Stimulated activated CD4-positive, alpha-beta T cell treated with anti-CD3 and anti-CD28 coated beads, TNF-alpha, amount 100 ng/mL, for 1 hour (primary cell): Measurements from ENCODE around the gene B3GALT2.
"Not testable (repeated sequence)": the region's sequence is repeated elsewhere in the genome, so short reads cannot be mapped to it uniquely, and the experiment has no call there.

Experiments
- DNase-seq, 3 donors: peaks; one replicate each; pipeline ENCODE4 v3.0.0-alpha.2; 2020; ENCODE audit warnings: low read depth in 3 of 3, low spot score in 1 of 3

B3GALT2 gene

GRCh38 chr1:193185901-193186731, at the start of gene B3GALT2:
TSS of gene B3GALT2 (minus strand) at chr1:193186613. CDS start at chr1:193181562, 5,051 bp downstream.
- no peak for DNase-seq

GRCh38 chr1:193234530-193234929, 48.1 kb upstream of the B3GALT2 start:
- DNase-seq = no peak

- not testable (repeated sequence) for DNase-seq
Measured at GRCh38 chr1:193231146-193231545, 44.7 kb upstream of the B3GALT2 start.

GRCh38 chr1:193229136-193229535, 42.7 kb upstream of the B3GALT2 start:
- no peak for DNase-seq

- DNase-seq = no peak
Measured at GRCh38 chr1:193222056-193222615, 35.7 kb upstream of the B3GALT2 start.

GRCh38 chr1:193221651-193222050, 35.2 kb upstream of the B3GALT2 start:
- DNase-seq = no peak

GRCh38 chr1:193219391-193219790, 33.0 kb upstream of the B3GALT2 start:
- DNase-seq = no peak

- no peak for DNase-seq
Measured at GRCh38 chr1:193216920-193217319, 30.5 kb upstream of the B3GALT2 start.

GRCh38 chr1:193213998-193214397, 27.6 kb upstream of the B3GALT2 start:
- DNase-seq = no peak

GRCh38 chr1:193212637-193213036, 26.2 kb upstream of the B3GALT2 start:
- DNase-seq = no peak

- no peak for DNase-seq
Measured at GRCh38 chr1:193211539-193211938, 25.1 kb upstream of the B3GALT2 start.

- no peak for DNase-seq
Measured at GRCh38 chr1:193210996-193211395, 24.6 kb upstream of the B3GALT2 start.

- DNase-seq = no peak
Measured at GRCh38 chr1:193201021-193201420, 14.6 kb upstream of the B3GALT2 start.

- DNase-seq = no peak
Measured at GRCh38 chr1:193199940-193200339, 13.5 kb upstream of the B3GALT2 start.

GRCh38 chr1:193192586-193192985, 6.2 kb upstream of the B3GALT2 start:
- no peak for DNase-seq

- DNase-seq = no peak
Measured at GRCh38 chr1:193190096-193190744, 3.8 kb upstream of the B3GALT2 start.

- DNase-seq = no peak
Measured at GRCh38 chr1:193189442-193190095, 3.2 kb upstream of the B3GALT2 start.

GRCh38 chr1:193188915-193189314, 2.5 kb upstream of the B3GALT2 start:
- DNase-seq = not testable (repeated sequence)

- DNase-seq = no peak
Measured at GRCh38 chr1:193187114-193187513, 701 bp upstream of the B3GALT2 start.

- DNase-seq = no peak
Measured at GRCh38 chr1:193185211-193185610, 1.2 kb downstream of the B3GALT2 start.

GRCh38 chr1:193184776-193185175, 1.6 kb downstream of the B3GALT2 start:
- DNase-seq = no peak
